GM18951 (cell line): ENCODE data around the gene CUZD1.
"Not testable (repeated sequence)": the region's sequence is repeated elsewhere in the genome, so short reads cannot be mapped to it uniquely, and the experiment has no call there.

Experiments
- POLR2A ChIP-seq: IDR thresholded peaks from 4 replicates; pipeline ENCODE4 v1.6.1; 2011; ENCODE audit warnings: mild to moderate bottlenecking; ENCODE audit not compliant: insufficient read length, insufficient read depth; ENCODE audit errors: extremely low read depth
- in situ Hi-C: fragments of 300-500 bp; cut with MboI; formaldehyde crosslinking; loops from one replicate; pipeline ENCODE4 v1.12.0; 2022; ENCODE audit warnings: low sequenced_read_pairs, mixed read lengths, inconsistent platforms; ENCODE audit not compliant: unreplicated experiment

Gene CUZD1, protein sequence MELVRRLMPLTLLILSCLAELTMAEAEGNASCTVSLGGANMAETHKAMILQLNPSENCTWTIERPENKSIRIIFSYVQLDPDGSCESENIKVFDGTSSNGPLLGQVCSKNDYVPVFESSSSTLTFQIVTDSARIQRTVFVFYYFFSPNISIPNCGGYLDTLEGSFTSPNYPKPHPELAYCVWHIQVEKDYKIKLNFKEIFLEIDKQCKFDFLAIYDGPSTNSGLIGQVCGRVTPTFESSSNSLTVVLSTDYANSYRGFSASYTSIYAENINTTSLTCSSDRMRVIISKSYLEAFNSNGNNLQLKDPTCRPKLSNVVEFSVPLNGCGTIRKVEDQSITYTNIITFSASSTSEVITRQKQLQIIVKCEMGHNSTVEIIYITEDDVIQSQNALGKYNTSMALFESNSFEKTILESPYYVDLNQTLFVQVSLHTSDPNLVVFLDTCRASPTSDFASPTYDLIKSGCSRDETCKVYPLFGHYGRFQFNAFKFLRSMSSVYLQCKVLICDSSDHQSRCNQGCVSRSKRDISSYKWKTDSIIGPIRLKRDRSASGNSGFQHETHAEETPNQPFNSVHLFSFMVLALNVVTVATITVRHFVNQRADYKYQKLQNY

DNA sequence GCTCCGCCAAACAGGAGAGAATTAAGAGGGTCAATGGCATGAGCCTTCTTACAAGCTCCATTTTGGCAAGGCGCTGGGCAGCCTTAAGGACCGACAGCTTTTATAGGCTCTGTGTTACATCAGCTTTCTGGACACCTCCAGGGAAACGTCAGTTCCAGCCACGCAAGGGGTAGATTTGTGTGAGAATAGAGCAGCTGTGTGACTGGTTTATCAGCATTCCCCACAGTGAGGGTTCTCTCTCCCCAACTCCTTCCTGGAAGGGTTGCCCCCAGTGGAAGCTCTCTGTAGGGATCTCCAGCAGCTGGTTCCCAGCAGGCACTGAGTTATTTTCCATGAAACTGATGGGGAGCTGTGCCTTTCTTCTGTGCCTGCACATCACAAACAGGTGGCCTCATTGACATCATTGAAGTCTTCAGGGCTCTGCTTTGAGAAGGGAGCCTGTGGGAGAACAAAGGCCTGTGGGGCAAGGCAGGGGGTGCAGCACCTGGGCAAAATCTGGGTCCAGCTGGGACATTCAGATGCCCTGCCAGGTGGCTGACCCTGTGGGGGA, at the start of gene CUZD1:
CUZD1 (minus strand) TSS at position 75 of the 550 bp plus-strand sequence; CDS start at position 61, 14 bp downstream.
- in situ Hi-C loops: no loop called here
- TF ChIP-seq POLR2A: no peak

DNA sequence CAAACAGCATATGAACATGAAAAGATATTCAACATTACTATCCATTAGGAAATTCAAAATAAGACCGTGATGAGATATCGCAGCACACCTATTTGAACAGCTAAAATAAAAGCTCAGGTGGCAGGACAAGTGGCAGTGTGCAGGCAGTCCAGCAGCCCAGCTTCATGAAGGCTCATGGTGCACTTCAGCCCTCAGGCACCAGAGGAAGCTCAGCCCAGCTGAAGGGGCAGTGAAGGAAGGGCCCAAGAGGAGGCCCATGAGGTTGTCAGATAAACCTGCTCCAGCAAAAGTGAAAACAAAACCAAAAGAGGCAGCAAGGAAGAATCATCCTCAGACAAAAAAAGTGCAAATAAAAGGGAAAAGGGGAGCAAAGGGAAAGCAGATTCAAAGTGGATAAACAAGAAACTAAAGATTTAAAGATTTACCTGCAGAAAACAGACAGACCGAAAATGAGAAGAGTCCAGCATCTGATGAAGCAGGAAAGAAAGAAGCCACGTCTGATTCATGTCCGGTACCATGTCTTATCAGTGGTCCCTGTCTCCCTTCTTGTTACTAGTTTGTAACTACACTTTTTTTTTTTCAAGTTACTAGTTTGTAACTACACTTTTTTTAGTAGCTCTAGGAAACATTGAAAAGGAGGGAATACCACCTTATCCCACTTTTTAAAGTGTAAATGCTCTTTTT, 48.7 kb upstream of the CUZD1 start:
- in situ Hi-C loops: no loop called here
- TF ChIP-seq POLR2A: no peak

DNA sequence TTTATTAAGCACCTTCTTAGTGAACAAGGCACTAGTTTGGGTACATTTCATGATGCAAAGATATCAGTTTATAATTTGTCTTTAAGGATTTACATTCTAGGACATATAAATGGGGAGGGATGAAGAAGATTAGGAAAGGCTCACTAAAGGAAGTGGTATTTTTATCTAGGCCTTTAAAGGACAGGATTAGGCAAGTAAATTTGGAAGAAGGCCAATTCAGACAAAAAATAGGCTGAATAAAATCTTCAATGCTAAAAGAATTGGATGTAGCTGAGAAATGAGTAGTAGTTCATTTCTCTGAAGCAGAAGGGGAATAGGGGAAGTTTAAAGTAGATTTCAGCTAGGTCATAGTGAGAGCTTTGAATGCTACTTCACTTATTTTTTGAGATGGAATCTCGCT, 38.5 kb upstream of the CUZD1 start:
- TF ChIP-seq POLR2A: no peak

DNA sequence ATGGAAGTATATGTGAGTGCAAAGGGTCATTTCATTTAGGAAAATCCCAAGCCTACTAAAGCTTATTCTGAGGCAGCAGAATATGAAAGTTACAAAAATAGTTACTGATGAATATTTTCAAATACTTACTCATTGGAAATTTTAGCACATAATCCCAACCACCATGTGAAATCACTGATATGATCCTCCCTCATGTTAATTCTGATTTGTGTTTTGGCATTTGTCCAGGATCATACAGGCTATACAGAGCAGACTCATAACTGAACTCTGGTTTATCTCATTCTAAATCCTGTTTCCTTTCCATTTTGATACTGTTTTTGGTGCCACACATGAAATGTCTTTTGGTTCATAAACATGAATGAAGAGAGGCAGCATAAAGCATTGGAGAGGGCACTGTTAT, 37.1 kb upstream of the CUZD1 start:
- TF ChIP-seq POLR2A: no peak
- in situ Hi-C loops: no loop called here

More for the DNA sequence above, 38.5 kb upstream of the CUZD1 start:
- in situ Hi-C loops: no loop called here

DNA sequence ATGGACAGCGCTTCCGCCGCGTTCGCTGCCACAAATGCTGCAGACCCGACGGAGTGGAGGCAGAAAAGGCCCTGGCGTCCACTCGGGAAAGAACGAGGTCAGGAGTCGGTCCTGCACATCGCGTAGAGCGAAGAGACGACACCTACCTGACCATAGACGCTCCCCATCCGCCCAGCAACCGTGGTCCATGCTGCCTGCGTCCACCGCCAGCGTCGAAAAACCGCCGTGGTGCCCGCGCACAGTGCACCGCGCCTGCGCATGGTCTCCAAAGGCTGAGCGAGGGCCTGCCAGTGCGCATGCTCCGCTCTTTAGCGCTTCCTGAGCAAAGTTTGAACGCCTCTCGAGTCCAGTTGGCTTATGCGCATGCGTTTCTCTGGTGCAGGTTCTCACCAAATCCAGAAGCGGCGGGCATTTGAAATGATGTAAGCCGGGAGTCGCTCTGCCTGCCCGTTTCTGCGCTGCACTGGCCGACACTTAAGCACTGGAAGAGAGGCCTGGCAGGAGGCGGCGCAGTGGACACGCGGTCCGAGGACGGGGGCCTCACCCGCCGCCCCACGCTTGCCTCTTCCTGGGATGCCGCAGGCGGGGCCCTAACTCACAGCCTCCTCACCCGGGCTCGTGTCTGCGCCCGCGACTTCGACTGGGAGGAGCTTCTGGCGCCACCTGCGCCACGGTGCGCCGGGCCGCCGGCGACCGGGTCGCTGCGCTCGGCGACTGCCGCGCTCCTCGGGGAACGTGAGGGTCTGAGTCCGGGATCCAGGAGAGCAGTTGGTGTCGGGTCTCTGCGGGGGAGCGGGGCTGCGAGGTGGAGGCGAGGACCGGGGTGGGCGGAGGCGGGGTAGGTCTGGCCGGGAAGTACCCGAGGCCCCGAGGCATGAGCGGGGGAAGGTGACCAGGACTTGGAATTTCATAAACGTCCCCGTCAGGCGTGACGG, 33.9 kb upstream of the CUZD1 start, which contains the start of gene FAM24B:
FAM24B (minus strand) TSS at position 243 of the 935 bp plus-strand sequence. CDS start 29,066 bp downstream, outside the sequence.
- peak; percentile 77 for TF ChIP-seq POLR2A
- in situ Hi-C loops: no loop called here

DNA sequence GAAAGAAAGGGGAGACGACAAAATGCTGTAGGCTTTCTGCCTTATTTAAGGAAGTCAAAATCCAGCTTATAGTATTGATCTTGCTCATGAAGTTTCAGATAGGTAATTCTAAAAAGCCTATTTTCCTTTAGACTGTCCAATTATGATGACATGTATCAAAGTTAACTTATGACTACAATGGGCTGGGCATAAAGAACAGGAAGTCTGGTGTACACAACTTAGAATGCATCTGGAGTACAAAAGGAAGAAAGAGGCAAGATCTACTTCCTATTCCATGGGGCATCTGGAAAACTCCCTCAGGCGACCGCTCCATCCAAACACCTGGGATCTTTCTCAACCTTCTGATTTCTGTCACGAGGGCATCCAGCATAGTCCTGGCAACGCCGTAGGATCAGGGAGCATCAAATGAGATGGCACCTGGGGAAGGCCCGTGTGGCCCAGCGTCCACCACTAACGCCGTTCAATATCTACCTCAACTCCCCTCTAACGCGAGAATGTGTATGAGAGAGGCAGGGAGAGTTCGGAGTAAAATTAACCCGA, 33.2 kb upstream of the CUZD1 start:
- no peak for TF ChIP-seq POLR2A
- in situ Hi-C loops: no loop called here

DNA sequence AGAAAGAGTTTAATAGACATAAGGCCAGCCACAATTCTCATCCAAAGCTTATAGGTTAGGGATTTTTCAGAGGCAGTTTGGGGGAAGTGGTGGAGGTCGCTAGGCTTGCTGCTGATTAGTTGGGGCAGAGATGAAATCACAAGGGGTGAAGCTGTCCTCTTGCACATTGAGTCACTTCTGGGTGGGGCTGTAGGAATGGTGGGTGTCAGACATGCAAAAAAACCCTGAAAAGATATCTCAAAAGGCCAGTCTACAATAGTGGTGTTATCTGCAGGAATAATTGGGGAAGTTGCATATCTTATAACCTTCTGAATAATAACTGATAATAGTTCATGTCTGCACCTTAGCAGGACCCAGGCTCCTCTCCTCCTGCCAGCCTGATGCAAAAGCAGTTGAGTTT, 31.6 kb upstream of the CUZD1 start:
- TF ChIP-seq POLR2A: no peak
- in situ Hi-C loops: no loop called here

DNA sequence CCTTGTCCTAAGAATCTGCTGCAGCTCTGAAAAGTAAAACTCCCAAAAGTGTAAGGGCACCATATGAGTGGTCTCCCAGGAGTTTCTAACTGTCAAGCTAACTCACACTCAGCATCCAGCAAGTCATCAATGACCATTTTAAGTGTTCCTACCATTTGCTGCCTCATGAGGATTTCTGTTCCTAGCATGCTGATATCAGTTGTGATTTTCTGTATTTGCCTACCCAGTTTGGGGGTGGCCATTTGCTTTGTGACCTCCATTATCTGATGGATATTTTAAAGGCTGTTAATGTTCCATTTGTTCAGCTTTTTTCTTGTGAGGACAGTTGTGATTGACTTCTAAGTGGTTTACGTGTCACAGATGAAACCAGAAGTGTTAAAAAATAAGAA, 30.8 kb upstream of the CUZD1 start:
- TF ChIP-seq POLR2A: no peak
- in situ Hi-C loops: no loop called here

DNA sequence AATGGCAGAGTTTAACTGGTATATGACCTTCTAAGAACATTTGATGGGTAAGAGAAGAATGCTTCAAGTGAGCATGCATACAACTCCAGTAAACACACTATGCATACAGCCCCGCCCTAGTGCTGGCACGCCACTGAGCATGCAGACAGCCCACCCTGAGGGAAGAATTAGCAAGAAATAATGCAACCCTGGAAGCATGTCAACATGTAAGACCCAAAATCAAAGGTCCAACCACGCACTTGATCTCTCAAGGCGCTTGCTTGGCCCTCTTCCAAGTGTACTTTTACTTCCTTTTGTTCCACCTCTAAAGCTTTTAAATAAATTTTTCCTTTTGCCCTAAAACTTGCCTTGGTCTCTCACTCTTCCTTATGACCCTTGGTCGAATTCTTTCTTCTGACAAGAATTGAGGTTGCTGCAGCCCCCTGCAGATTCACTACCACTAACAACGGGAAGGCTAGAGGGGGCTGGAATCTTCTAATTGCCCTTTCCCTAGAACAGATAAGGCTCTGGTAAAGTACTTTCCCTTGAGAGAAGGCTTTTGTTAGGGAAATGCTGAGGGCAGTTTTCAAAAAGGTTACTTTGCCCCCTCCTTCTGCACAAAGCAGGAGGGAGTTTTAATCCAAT, 30.3 kb upstream of the CUZD1 start:
- in situ Hi-C loops: no loop called here
- TF ChIP-seq POLR2A: no peak

DNA sequence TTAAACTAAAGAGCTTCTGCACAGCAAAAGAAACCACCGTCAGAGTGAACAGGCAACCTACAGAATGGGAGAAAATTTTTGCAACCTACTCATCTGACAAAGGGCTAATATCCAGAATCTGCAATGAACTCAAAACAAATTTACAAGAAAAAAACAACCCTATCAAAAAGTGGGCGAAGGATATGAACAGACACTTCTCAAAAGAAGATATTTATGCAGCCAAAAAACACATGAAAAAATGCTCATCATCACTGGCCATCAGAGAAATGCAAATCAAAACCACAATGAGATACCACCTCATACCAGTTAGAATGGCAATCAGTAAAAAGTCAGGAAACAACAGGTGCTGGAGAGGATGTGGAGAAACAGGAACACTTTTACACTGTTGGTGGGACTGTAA, 26.3 kb upstream of the CUZD1 start:
- in situ Hi-C loops: not testable (repeated sequence)

DNA sequence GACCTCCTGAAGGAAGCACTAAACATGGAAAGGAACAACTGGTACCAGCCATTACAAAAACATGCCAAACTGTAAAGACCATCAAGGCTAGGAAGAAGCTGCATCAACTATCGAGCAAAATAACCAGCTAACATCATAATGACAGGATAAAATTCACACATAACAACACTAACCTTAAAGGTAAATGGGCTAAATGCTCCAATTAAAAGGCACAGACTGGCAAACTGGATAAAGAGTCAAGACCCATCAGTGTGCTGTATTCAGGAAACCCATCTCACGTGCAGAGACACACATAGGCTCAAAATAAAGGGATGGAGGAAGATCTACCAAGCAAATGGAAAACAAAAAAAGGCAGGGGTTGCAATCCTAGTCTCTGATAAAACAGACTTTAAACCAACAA, 23.1 kb upstream of the CUZD1 start:
- in situ Hi-C loops: not testable (repeated sequence)

DNA sequence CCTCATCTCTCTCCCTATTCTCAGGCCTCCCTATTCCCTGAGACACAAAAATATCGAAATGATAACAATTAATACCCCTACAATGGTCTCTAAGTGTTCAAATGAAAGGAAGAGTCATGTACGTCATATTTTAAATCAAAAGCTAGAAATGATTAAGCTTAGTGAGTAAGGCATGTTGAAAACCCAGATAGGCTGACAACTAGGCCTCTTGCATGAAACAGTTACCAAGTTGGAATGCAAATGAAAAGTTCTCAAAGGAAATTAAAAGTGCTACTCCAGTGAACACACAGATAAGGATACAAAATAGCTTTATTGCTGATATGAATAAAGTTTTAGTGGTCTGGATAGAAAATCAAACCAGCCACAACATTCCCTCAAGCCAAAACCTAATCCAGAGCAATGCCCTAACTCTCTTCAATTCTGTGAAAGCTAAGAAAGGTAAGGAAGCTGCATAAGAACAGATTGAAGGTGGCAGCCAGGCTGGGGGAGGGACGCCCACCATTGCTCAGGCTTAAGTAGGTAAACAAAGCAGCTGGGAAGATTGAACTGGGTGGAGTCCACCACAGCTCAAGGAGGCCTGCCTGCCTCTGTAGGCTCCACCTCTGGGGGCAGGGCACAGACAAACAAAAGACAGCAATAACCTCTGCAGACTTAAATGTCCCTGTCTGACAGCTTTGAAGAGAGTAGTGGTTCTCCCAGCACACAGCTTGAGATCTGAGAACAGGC, 21.3 kb upstream of the CUZD1 start:
- in situ Hi-C loops: not testable (repeated sequence)
